Cardiac muscle cell (in vitro differentiated cells and primary cell): ENCODE results near the gene PRXL2B. TPM values are rescaled to one million over a fixed set of nuclear protein-coding genes. Genes with fewer than 3 reads are reported as not detected.

Experiments
- DNase-seq, 2 donors: peaks; one replicate each; pipeline versions ENCODE4 v3.0.0 to v3.0.0-alpha.2; 2010 to 2017; ENCODE audit warnings: low read depth in 1 of 2, low spot score in 1 of 2
- H3K27ac ChIP-seq: fragments of 200-600 bp; sonication (generic); 2 replicates; pipeline ENCODE4 v1.5.1; 2016
- H3K27me3 ChIP-seq: fragments of 200-600 bp; sonication (generic); 2 replicates; pipeline ENCODE4 v1.6.0; 2016; ENCODE audit warnings: control low read depth
- H3K36me3 ChIP-seq: fragments of 200-600 bp; sonication (generic); 2 replicates; pipeline ENCODE4 v1.5.1; 2016; ENCODE audit warnings: control low read depth
- H3K4me1 ChIP-seq: fragments of 200-600 bp; sonication (generic); 2 replicates; pipeline ENCODE4 v1.8.1; 2017; ENCODE audit warnings: low read depth, mild to moderate bottlenecking, mixed run types
- H3K4me3 ChIP-seq: fragments of 200-600 bp; sonication (generic); 2 replicates; pipeline ENCODE4 v1.5.1; 2016; ENCODE audit warnings: mild to moderate bottlenecking
- H3K9me3 ChIP-seq: fragments of 200-600 bp; sonication (generic); 2 replicates; pipeline ENCODE4 v1.5.1; 2017; ENCODE audit warnings: low read depth, mild to moderate bottlenecking, control low read depth
- polyA plus RNA-seq: library from polyadenylated mRNA; unstranded; fragments of >200 nt; fragmentation: Nextera tagmentation; extraction: Ambion mirVana; gene quantifications from 2 replicates; pipeline ENCODE4 v1.2.1, GENCODE V29; 2016
- total RNA-seq: library from RNA; depleted of rRNA; stranded (reverse); fragments of >200 nt; gene quantifications from 2 replicates; pipeline ENCODE4 v1.2.3, GENCODE V29; 2016
- TF ChIP-seq, protein P1 (sequence below): IDR thresholded peaks from 2 replicates; pipeline ENCODE4 v1.5.1; 2012; ENCODE audit warnings: low read depth, mild to moderate bottlenecking, low read length

Gene PRXL2B
- total and polyA plus RNA-seq, 2 experiments from 2014 or later: 53.0 to 59.5 TPM

DNA sequence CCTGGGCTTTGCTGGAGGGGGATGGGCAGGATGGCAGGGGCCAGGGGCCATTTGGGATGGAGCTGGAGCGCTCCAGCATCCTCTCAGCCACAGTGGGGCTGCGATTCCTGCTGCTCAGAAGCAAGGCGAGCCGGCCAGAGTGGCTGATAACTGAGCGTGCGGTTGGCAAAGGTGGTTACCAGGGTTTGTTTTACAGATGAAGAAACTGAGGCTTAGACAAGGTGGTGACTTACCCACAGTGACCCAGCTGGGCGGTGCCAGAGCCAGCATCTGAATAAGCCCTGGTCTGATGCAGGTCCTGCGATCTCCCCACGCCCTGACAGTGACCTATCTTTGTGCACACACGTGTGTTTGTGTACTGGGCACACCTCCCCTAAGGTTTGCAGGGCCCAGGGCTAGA lies 5.9 kb upstream of the PRXL2B start:
- Histone ChIP-seq H3K4me1 (peaks cover 7% of the 10 kb centered on the region), H3K27me3 (no peaks in the 10 kb centered on the region), H3K9me3 (no peaks in the 10 kb centered on the region), H3K4me3 (no peak overlapping the region), H3K27ac (no peak overlapping the region), H3K36me3 (no peaks in the 10 kb centered on the region)
- no peak for DNase-seq
- TF ChIP-seq, protein P1, sequence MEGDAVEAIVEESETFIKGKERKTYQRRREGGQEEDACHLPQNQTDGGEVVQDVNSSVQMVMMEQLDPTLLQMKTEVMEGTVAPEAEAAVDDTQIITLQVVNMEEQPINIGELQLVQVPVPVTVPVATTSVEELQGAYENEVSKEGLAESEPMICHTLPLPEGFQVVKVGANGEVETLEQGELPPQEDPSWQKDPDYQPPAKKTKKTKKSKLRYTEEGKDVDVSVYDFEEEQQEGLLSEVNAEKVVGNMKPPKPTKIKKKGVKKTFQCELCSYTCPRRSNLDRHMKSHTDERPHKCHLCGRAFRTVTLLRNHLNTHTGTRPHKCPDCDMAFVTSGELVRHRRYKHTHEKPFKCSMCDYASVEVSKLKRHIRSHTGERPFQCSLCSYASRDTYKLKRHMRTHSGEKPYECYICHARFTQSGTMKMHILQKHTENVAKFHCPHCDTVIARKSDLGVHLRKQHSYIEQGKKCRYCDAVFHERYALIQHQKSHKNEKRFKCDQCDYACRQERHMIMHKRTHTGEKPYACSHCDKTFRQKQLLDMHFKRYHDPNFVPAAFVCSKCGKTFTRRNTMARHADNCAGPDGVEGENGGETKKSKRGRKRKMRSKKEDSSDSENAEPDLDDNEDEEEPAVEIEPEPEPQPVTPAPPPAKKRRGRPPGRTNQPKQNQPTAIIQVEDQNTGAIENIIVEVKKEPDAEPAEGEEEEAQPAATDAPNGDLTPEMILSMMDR: no peak

GRCh38 chr1:2582391-2582790 lies 4.2 kb upstream of the PRXL2B start:
- DNase-seq: peak in 1 of 2 donors; percentile 19
- H3K27ac ChIP-seq: no peak overlapping the region
- no peaks in the 10 kb centered on the region for H3K36me3 ChIP-seq
- peaks cover 8% of the 10 kb centered on the region for H3K4me1 ChIP-seq
- TF ChIP-seq, protein P1: no peak
- no peaks in the 10 kb centered on the region for H3K9me3 ChIP-seq
- no peak overlapping the region for H3K4me3 ChIP-seq
- no peaks in the 10 kb centered on the region for H3K27me3 ChIP-seq

- H3K4me3 ChIP-seq: no peak overlapping the region
- DNase-seq: no peak
- no peaks in the 10 kb centered on the region for H3K36me3 ChIP-seq
- TF ChIP-seq, protein P1: no peak
- no peaks in the 10 kb centered on the region for H3K9me3 ChIP-seq
- no peaks in the 10 kb centered on the region for H3K27me3 ChIP-seq
- H3K27ac ChIP-seq: no peak overlapping the region
- H3K4me1 ChIP-seq: peaks cover 11% of the 10 kb centered on the region
Measured at GRCh38 chr1:2583331-2583791, 3.2 kb upstream of the PRXL2B start.

GRCh38 chr1:2583871-2584351 lies 2.7 kb upstream of the PRXL2B start:
- H3K36me3 ChIP-seq: no peaks in the 10 kb centered on the region
- H3K4me1 ChIP-seq: peaks cover 11% of the 10 kb centered on the region
- no peaks in the 10 kb centered on the region for H3K27me3 ChIP-seq
- DNase-seq: peak in 1 of 2 donors; percentile 24
- TF ChIP-seq, protein P1: no peak
- H3K9me3 ChIP-seq: no peaks in the 10 kb centered on the region
- no peak overlapping the region for H3K4me3 ChIP-seq
- H3K27ac ChIP-seq: no peak overlapping the region

GRCh38 chr1:2584686-2585317 lies 1.8 kb upstream of the PRXL2B start:
- Histone ChIP-seq H3K27me3 (no peaks in the 10 kb centered on the region), H3K27ac (peak overlapping the region; percentile 93), H3K4me3 (peak overlapping the region; percentile 58), H3K4me1 (peaks cover 11% of the 10 kb centered on the region), H3K36me3 (no peaks in the 10 kb centered on the region), H3K9me3 (no peaks in the 10 kb centered on the region)
- TF ChIP-seq, protein P1: no peak
- DNase-seq: no peak
